Transverse colon (tissue), 4 donors: ENCODE measurements around the gene IYD.

ENCODE experiments used
- CTCF ChIP-seq, 5 experiments: fragments of 200-600 bp in 3 of 5; fragments of 450-650 bp in 2 of 5; sonication (generic) in 3 of 5; IDR thresholded peaks; 1 replicate in 2 of 5; 2 replicates in 3 of 5; pipeline ENCODE4 v1.5.1; 2016 to 2017; ENCODE audit warnings: antibody characterized with exemption in 5 of 5, inconsistent platforms in 3 of 5, mild to moderate bottlenecking in 2 of 5, moderate library complexity in 1 of 5
- EP300 ChIP-seq: sonication (generic); formaldehyde crosslinking; IDR thresholded peaks from one replicate; pipeline ENCODE4 v1.6.1; 2017; ENCODE audit warnings: antibody characterized with exemption, low read depth
- POLR2A ChIP-seq: fragments of 450-650 bp; IDR thresholded peaks from one replicate; pipeline ENCODE4 v1.6.1; 2016; ENCODE audit warnings: antibody characterized with exemption, mild to moderate bottlenecking, moderate library complexity
- POLR2AphosphoS5 ChIP-seq, 3 donors: sonication (generic); formaldehyde crosslinking; IDR thresholded peaks; one replicate each; pipeline ENCODE4 v1.6.1; 2016; ENCODE audit warnings: antibody characterized with exemption in 3 of 3

GRCh38 chr6:150452428-150453243 is 83.8 kb downstream of the IYD start:
- no peak for TF ChIP-seq CTCF (IDR thresholded peaks at IDR 0.05)
- TF ChIP-seq POLR2AphosphoS5 (IDR thresholded peaks at IDR 0.05), result no peak
- no peak for TF ChIP-seq POLR2A
- TF ChIP-seq EP300, result no peak
